ENCODE measurements around the gene DRG2. TPM values are rescaled to one million over a fixed set of nuclear protein-coding genes. Genes with fewer than 3 reads are reported as not detected.

The DRG2 gene
- total and polyA plus RNA-seq, 10 donors: 38.1 to 69.1 (median 49.4) TPM

- WGBS, 5 donors: 90 to 100% (median 95%) methylated on average over 1 to 7 of the region's 7 CpGs
- no peak for DNase-seq
- no peak overlapping the region for H3K27ac ChIP-seq
Measured at GRCh38 chr17:18148586-18148985, 60.8 kb downstream of the DRG2 start.

GRCh38 chr17:18151290-18151689 lies 63.5 kb downstream of the DRG2 start:
- 83 to 97% (median 91%) methylated on average over 8 to 9 of the region's 9 CpGs for WGBS, 5 donors
- H3K4me3 ChIP-seq: no peak overlapping the region
- H3K27ac ChIP-seq: no peak overlapping the region
- TF ChIP-seq POLR2AphosphoS5 (IDR thresholded peaks at IDR 0.05) (no peak), POLR2A (IDR thresholded peaks at IDR 0.05) (no peak)
- TF ChIP-seq, protein P1, sequence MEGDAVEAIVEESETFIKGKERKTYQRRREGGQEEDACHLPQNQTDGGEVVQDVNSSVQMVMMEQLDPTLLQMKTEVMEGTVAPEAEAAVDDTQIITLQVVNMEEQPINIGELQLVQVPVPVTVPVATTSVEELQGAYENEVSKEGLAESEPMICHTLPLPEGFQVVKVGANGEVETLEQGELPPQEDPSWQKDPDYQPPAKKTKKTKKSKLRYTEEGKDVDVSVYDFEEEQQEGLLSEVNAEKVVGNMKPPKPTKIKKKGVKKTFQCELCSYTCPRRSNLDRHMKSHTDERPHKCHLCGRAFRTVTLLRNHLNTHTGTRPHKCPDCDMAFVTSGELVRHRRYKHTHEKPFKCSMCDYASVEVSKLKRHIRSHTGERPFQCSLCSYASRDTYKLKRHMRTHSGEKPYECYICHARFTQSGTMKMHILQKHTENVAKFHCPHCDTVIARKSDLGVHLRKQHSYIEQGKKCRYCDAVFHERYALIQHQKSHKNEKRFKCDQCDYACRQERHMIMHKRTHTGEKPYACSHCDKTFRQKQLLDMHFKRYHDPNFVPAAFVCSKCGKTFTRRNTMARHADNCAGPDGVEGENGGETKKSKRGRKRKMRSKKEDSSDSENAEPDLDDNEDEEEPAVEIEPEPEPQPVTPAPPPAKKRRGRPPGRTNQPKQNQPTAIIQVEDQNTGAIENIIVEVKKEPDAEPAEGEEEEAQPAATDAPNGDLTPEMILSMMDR (IDR thresholded peaks at IDR 0.05 in 8 of 11, conservative IDR thresholded peaks at IDR 0.05 in 3 of 11): no peak
- intact Hi-C loops (cut with DNase I; ENCODE audit: low total_unique reads): no loop called here
- DNase-seq: no peak
- no peaks in the 10 kb centered on the region for H3K9me3 ChIP-seq
- H3K36me3 ChIP-seq: no peaks in the 10 kb centered on the region
- H3K27me3 ChIP-seq (replicated peaks in 1 of 7): no peaks in the 10 kb centered on the region
- H3K4me1 ChIP-seq: peaks cover 4 to 27% (median 16%) of the 10 kb centered on the region in 6 donors

More at GRCh38 chr17:18148586-18148985, 60.8 kb downstream of the DRG2 start:
- Histone ChIP-seq H3K9me3 (no peaks in the 10 kb centered on the region), H3K27me3 (replicated peaks in 1 of 7) (peaks cover 0 to 7% (median 0%) of the 10 kb centered on the region in 7 donors), H3K4me1 (peaks cover 4 to 16% (median 8%) of the 10 kb centered on the region in 6 donors), H3K36me3 (no peaks in the 10 kb centered on the region), H3K4me3 (no peak overlapping the region)
- no peak for TF ChIP-seq POLR2A (IDR thresholded peaks at IDR 0.05)
- TF ChIP-seq POLR2AphosphoS5 (IDR thresholded peaks at IDR 0.05): no peak
- TF ChIP-seq, protein P1 (IDR thresholded peaks at IDR 0.05 in 8 of 11, conservative IDR thresholded peaks at IDR 0.05 in 3 of 11): no peak
- intact Hi-C loops (cut with DNase I; ENCODE audit: low total_unique reads): no loop called here

DNA sequence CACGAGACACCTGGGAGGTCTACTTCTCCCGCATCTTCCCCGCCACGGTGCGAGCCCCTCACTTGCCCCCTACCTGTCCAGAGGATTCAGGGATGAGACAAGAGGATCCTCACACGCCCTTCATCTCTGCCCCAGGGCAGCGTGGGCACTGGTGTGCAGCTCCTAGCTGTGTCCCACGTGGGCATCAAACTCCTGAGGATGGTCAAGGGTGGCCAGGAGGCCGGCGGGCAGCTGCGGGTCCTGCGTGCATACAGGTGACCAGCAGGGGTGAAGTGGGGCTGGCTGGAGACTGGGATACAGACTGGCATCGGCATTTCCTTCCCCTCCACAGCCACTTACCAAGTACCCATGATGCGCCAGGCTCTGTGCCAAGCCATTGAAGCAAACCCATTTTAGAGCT lies 67.4 kb downstream of the DRG2 start:
- no peaks in the 10 kb centered on the region for H3K9me3 ChIP-seq
- 83 to 95% (median 92%) methylated on average over 12 to 14 of the region's 14 CpGs for WGBS, 5 donors
- peaks cover 9 to 58% (median 35%) of the 10 kb centered on the region in 6 donors for H3K4me1 ChIP-seq
- intact Hi-C loops (cut with DNase I; ENCODE audit: low total_unique reads): no loop called here
- H3K27ac ChIP-seq: no peak overlapping the region
- no peak for TF ChIP-seq POLR2A (IDR thresholded peaks at IDR 0.05)
- no peak for TF ChIP-seq POLR2AphosphoS5 (IDR thresholded peaks at IDR 0.05)
- TF ChIP-seq, protein P1 (IDR thresholded peaks at IDR 0.05 in 8 of 11, conservative IDR thresholded peaks at IDR 0.05 in 3 of 11): no peak
- no peak for DNase-seq
- no peaks in the 10 kb centered on the region for H3K27me3 ChIP-seq (replicated peaks in 1 of 7)
- H3K4me3 ChIP-seq: no peak overlapping the region
- no peaks in the 10 kb centered on the region for H3K36me3 ChIP-seq

DNA sequence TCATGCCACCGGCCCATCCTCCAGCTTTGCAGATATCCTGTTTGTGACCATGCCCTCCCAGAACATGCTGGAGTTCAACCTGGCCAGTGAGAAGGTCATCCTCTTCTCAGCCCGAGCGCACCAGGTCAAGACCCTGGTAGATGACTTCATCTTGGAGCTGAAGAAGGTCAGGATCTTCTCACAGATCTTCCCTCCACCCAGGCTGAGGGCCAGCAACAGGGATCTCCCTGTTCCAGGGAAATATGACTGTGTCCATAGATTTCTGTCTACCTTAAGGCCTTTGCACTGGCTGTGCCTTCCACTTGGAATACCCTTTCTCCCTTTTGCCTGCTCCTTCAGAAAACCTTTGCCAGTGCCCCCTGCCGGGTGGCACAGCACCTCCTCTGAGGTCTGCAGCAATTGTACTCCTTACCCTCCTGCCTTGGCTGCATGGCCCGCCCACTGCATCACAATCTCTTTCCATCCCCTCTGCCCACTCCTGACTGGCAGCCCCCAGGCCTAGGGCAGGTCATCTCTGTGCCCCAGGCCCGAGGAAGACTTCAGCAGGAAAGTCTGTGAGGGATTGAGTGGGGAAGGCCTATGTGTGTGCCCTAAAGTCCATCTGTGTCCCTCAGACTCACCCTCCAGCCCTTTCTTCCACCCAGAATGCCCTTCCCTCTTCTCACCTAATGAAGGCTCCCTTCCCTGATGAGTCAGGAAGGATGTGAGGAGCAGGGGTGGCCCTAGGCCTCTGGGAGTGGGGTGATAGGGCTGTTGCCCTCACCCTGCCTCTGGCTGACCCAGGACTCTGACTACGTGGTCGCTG lies 68.6 kb downstream of the DRG2 start:
- H3K4me3 ChIP-seq: no peak overlapping the region
- no peaks in the 10 kb centered on the region for H3K9me3 ChIP-seq
- whole genome bisulfite sequencing, 5 donors: 56 to 71% (median 62%) methylated on average over 6 to 8 of the region's 8 CpGs
- intact Hi-C loops (cut with DNase I; ENCODE audit: low total_unique reads): no loop called here
- peaks cover 9 to 58% (median 35%) of the 10 kb centered on the region in 6 donors for H3K4me1 ChIP-seq
- TF ChIP-seq POLR2AphosphoS5 (IDR thresholded peaks at IDR 0.05) (no peak), POLR2A (IDR thresholded peaks at IDR 0.05) (no peak)
- TF ChIP-seq, protein P1 (IDR thresholded peaks at IDR 0.05 in 8 of 11, conservative IDR thresholded peaks at IDR 0.05 in 3 of 11): no peak
- no peak for DNase-seq
- H3K27ac ChIP-seq: peak overlapping the region in 4 of 8 donors; percentile 15 to 88 (median 82)
- H3K36me3 ChIP-seq: no peaks in the 10 kb centered on the region
- H3K27me3 ChIP-seq (replicated peaks in 1 of 7): no peaks in the 10 kb centered on the region

All from spleen (tissue), 11 donors.